Osteocyte (in vitro differentiated cells): ENCODE data around the gene ST3GAL3. TPM values are rescaled to one million over a fixed set of nuclear protein-coding genes. Genes with fewer than 3 reads are reported as not detected.

Experiments used
- DNase-seq: peaks from one replicate; pipeline ENCODE4 v3.0.0; 2021; ENCODE audit warnings: mixed read lengths; ENCODE audit not compliant: unreplicated experiment; ENCODE audit errors: extremely low spot score
- H3K27ac Mint-ChIP-seq: one replicate; pipeline ENCODE4 v1.8.0; 2021; ENCODE audit warnings: mild to moderate bottlenecking, mixed read lengths; ENCODE audit not compliant: unreplicated experiment
- H3K27me3 Mint-ChIP-seq: one replicate; pipeline ENCODE4 v1.8.0; 2021; ENCODE audit warnings: mixed read lengths; ENCODE audit not compliant: unreplicated experiment
- H3K36me3 Mint-ChIP-seq: one replicate; pipeline ENCODE4 v1.8.0; 2021; ENCODE audit warnings: mixed read lengths; ENCODE audit not compliant: unreplicated experiment
- H3K4me1 Mint-ChIP-seq: one replicate; pipeline ENCODE4 v1.8.0; 2021; ENCODE audit warnings: mixed read lengths; ENCODE audit not compliant: unreplicated experiment
- H3K4me3 Mint-ChIP-seq: one replicate; pipeline ENCODE4 v1.8.0; 2021; ENCODE audit warnings: mild to moderate bottlenecking, moderate library complexity, mixed read lengths; ENCODE audit not compliant: unreplicated experiment
- H3K9me3 Mint-ChIP-seq: one replicate; pipeline ENCODE4 v1.8.0; 2021; ENCODE audit warnings: mixed read lengths; ENCODE audit not compliant: unreplicated experiment
- CTCF ChIP-seq: fragments of 200-600 bp; sonication (generic); IDR thresholded peaks from 2 replicates; pipeline ENCODE4 v1.5.0; 2021; ENCODE audit warnings: antibody characterized with exemption, mild to moderate bottlenecking, moderate library complexity
- total RNA-seq: library from RNA; stranded (reverse); gene quantifications from 2 replicates; pipeline ENCODE4 v1.2.1, GENCODE V29; 2021

ST3GAL3 gene
- total RNA-seq, 1 donor from 2014 or later = 26.4 TPM

GRCh38 chr1:43901196-43901961 lies 194.0 kb downstream of the ST3GAL3 start:
- no peak for TF ChIP-seq CTCF
- Mint-ChIP-seq H3K9me3 (no peaks in the 10 kb centered on the region), H3K27me3 (no peaks in the 10 kb centered on the region), H3K36me3 (peaks cover 4% of the 10 kb centered on the region), H3K27ac (no peak overlapping the region), H3K4me3 (no peak overlapping the region), H3K4me1 (no peaks in the 10 kb centered on the region)
- no peak for DNase-seq

- no peak for TF ChIP-seq CTCF
- Mint-ChIP-seq H3K9me3 (no peaks in the 10 kb centered on the region), H3K4me3 (no peak overlapping the region), H3K27me3 (no peaks in the 10 kb centered on the region), H3K36me3 (peaks cover 4% of the 10 kb centered on the region), H3K27ac (no peak overlapping the region), H3K4me1 (no peaks in the 10 kb centered on the region)
- no peak for DNase-seq
Observed at GRCh38 chr1:43902058-43902831, 194.9 kb downstream of the ST3GAL3 start.

DNA sequence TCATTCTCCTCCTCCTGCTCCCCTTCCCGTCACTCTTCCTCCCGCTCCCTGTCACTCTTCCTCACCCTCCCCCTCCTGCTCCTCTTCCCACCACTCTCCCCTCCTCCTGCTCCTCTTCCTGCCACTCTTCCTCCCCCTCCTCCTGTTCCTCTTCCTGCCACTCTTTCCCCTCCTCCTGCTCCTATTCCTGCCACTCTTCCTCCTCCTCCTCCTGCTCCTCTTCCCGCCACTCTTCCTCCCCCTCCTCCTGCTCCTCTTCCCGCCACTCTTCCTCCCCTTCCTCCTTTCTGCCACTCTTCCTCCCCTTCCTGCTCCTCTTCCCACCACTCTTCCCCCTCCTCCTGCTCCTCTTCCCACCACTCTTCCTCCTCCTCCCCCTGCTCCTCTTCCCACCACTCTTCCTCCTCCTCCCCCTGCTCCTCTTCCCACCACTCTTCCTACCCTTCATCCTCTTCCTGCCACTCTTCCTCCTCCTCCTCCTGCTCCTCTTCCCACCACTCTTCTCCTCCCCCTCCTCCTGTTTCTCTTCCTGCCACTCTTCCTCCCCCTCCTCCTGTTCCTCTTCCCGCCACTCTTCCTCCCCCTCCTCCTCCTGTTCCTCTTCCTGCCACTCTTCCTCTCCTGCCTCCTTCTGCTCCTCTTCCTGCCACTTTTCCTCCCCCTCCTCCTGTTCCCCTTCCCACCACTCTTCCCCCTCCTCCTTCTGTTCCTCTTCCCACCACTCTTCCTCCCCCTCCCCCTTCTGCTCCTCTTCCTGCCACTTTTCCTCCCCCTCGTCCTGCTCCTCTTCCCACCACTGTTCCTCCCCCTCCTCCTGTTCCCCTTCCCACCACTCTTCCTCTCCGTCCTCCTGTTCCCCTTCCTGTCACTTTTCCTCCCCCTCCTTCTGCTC lies 197.6 kb downstream of the ST3GAL3 start:
- no peak overlapping the region for H3K27ac Mint-ChIP-seq
- H3K27me3 Mint-ChIP-seq = no peaks in the 10 kb centered on the region
- H3K4me1 Mint-ChIP-seq = no peaks in the 10 kb centered on the region
- H3K36me3 Mint-ChIP-seq = peaks cover 3% of the 10 kb centered on the region
- no peaks in the 10 kb centered on the region for H3K9me3 Mint-ChIP-seq
- TF ChIP-seq CTCF = no peak
- no peak for DNase-seq
- no peak overlapping the region for H3K4me3 Mint-ChIP-seq

DNA sequence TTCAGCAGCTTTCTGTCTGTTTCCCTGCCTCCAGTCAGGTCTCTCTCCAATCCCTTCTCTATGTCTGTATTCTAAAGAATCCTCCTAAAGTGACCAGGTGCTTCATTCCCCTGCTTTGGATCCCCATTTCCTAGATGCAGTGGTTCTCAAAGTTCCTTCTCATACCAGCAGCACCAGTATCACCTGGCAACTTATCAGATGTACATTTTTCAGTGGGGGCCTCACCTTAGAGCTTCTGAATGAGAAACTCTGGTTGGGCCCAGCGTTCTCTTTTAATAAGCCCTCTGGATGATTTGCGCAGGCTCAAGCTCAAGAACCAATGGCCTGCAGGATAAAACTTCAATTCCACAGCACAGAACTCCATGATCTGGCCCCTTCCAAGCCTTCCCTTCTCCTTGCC lies 200.9 kb downstream of the ST3GAL3 start:
- Mint-ChIP-seq H3K27me3 (no peaks in the 10 kb centered on the region), H3K9me3 (no peaks in the 10 kb centered on the region), H3K27ac (no peak overlapping the region), H3K4me3 (no peak overlapping the region), H3K36me3 (no peaks in the 10 kb centered on the region), H3K4me1 (peaks cover 14% of the 10 kb centered on the region)
- DNase-seq = no peak
- TF ChIP-seq CTCF = no peak
